IPS-NIHi11 (cell line): ENCODE measurements around the gene SSX2IP.

Experiments
- DNase-seq: peaks from one replicate; pipeline ENCODE4 v3.0.0; 2012; ENCODE audit warnings: mixed read lengths, low spot score

Gene SSX2IP

GRCh38 chr1:84708031-84708430 lies 17.8 kb upstream of the SSX2IP start:
- no peak for DNase-seq

GRCh38 chr1:84705513-84705912 lies 15.3 kb upstream of the SSX2IP start:
- DNase-seq: no peak

- no peak for DNase-seq
Measured at GRCh38 chr1:84704872-84705417, 14.7 kb upstream of the SSX2IP start.

- no peak for DNase-seq
Measured at GRCh38 chr1:84703431-84703830, 13.2 kb upstream of the SSX2IP start.

- DNase-seq: no peak
Measured at GRCh38 chr1:84702143-84702542, 11.9 kb upstream of the SSX2IP start.

GRCh38 chr1:84701376-84701775 lies 11.1 kb upstream of the SSX2IP start:
- no peak for DNase-seq

- no peak for DNase-seq
Measured at GRCh38 chr1:84700070-84700469, 9.8 kb upstream of the SSX2IP start.

- no peak for DNase-seq
Measured at GRCh38 chr1:84698151-84699110, 8.2 kb upstream of the SSX2IP start.

- DNase-seq: no peak
Measured at GRCh38 chr1:84693785-84694184, 3.5 kb upstream of the SSX2IP start.

- DNase-seq: no peak
Measured at GRCh38 chr1:84693005-84693404, 2.7 kb upstream of the SSX2IP start.

- DNase-seq: no peak
Measured at GRCh38 chr1:84692391-84692790, 2.1 kb upstream of the SSX2IP start.

GRCh38 chr1:84691122-84691783 lies 992 bp upstream of the SSX2IP start:
- DNase-seq: no peak

GRCh38 chr1:84689514-84690396 lies 506 bp downstream of the SSX2IP start:
- DNase-seq: no peak

- no peak for DNase-seq
Measured at GRCh38 chr1:84688463-84689061, 1.7 kb downstream of the SSX2IP start.

- no peak for DNase-seq
Measured at GRCh38 chr1:84687714-84688462, 2.4 kb downstream of the SSX2IP start.

- DNase-seq: no peak
Measured at GRCh38 chr1:84686223-84686622, 4.0 kb downstream of the SSX2IP start.

- no peak for DNase-seq
Measured at GRCh38 chr1:84683508-84683907, 6.8 kb downstream of the SSX2IP start.

- no peak for DNase-seq
Measured at GRCh38 chr1:84682047-84682446, 8.2 kb downstream of the SSX2IP start.

GRCh38 chr1:84677415-84678099 lies 12.7 kb downstream of the SSX2IP start:
- DNase-seq: no peak

- no peak for DNase-seq
Measured at GRCh38 chr1:84675631-84676030, 14.6 kb downstream of the SSX2IP start.
